Fibroblast of lung (primary cell): Measurements from ENCODE around the gene C1orf115. TPM values are rescaled to one million over a fixed set of nuclear protein-coding genes. Genes with fewer than 3 reads are reported as not detected.

Experiments
- DNase-seq, 2 donors: peaks; one replicate each; pipeline versions ENCODE4 v3.0.0 to v3.0.0-alpha.2; 2010; ENCODE audit warnings: low read depth in 2 of 2
- H2AFZ ChIP-seq: 2 replicates; pipeline ENCODE4 v1.5.1; 2012; ENCODE audit warnings: low read length, control low read depth, inconsistent platforms
- H3K27ac ChIP-seq: 2 replicates; pipeline ENCODE4 v1.5.1; 2011; ENCODE audit warnings: low read length, control low read depth; ENCODE audit not compliant: insufficient read depth
- H3K27me3 ChIP-seq: 2 replicates; pipeline ENCODE4 v1.5.1; 2011; ENCODE audit warnings: mild to moderate bottlenecking, low read length; ENCODE audit not compliant: control insufficient read depth, insufficient read depth
- H3K36me3 ChIP-seq: 2 replicates; pipeline ENCODE4 v1.5.1; 2011; ENCODE audit warnings: low read length; ENCODE audit not compliant: control insufficient read depth, insufficient read depth
- H3K4me1 ChIP-seq: 2 replicates; pipeline ENCODE4 v1.5.1; 2011; ENCODE audit warnings: low read length; ENCODE audit not compliant: control insufficient read depth, insufficient read depth; ENCODE audit errors: extremely low read depth
- H3K4me2 ChIP-seq: 2 replicates; pipeline ENCODE4 v1.5.1; 2011; ENCODE audit warnings: low read length, control low read depth; ENCODE audit not compliant: insufficient read depth; ENCODE audit errors: extremely low read depth
- H3K4me3 ChIP-seq, 4 experiments: fragments of 200-600 bp in 1 of 4; sonication (generic) in 1 of 4; replicated peaks in 1 of 4; 2 replicates each; pipeline ENCODE4 v1.5.1; 2011 to 2016; ENCODE audit warnings: low read length in 4 of 4, low read depth in 3 of 4, mild to moderate bottlenecking in 3 of 4, control low read depth in 2 of 4, inconsistent platforms in 1 of 4, mixed read lengths in 1 of 4; ENCODE audit not compliant: insufficient read depth in 1 of 4; ENCODE audit errors: control extremely low read depth in 1 of 4
- H3K79me2 ChIP-seq: 2 replicates; pipeline ENCODE4 v1.5.1; 2012; ENCODE audit warnings: mild to moderate bottlenecking, low read length, inconsistent platforms; ENCODE audit not compliant: control insufficient read depth, insufficient read depth
- H3K9ac ChIP-seq: 2 replicates; pipeline ENCODE4 v1.5.1; 2011; ENCODE audit warnings: mild to moderate bottlenecking, low read length, control low read depth; ENCODE audit not compliant: insufficient read depth
- H3K9me3 ChIP-seq: 2 replicates; pipeline ENCODE4 v1.5.1; 2012; ENCODE audit warnings: low read depth, low read length; ENCODE audit not compliant: control insufficient read depth, insufficient read depth
- H4K20me1 ChIP-seq: 2 replicates; pipeline ENCODE4 v1.5.1; 2011; ENCODE audit warnings: low read length; ENCODE audit not compliant: control insufficient read depth, insufficient read depth; ENCODE audit errors: extremely low read depth
- CTCF ChIP-seq, 2 donors: IDR thresholded peaks in 1 of 2; conservative IDR thresholded peaks in 1 of 2; 1 replicate in 1 of 2; 2 replicates in 1 of 2; pipeline ENCODE4 v1.5.1; 2011 to 2012; ENCODE audit warnings: low read length in 2 of 2, control low read depth in 1 of 2, inconsistent platforms in 1 of 2, low read depth in 1 of 2, mild to moderate bottlenecking in 1 of 2
- EZH2 ChIP-seq: IDR thresholded peaks from 2 replicates; pipeline ENCODE4 v1.5.1; 2012; ENCODE audit warnings: low read length, control low read depth, mild to moderate bottlenecking; ENCODE audit errors: missing control alignments
- polyA plus RNA-seq, 2 donors: library from polyadenylated mRNA; depleted of rRNA in 1 of 2; stranded (reverse) in 1 of 2; unstranded in 1 of 2; fragments of >200 nt; gene quantifications; 2 replicates each; pipeline ENCODE4 v1.2.1, GENCODE V29; 2011 to 2012; ENCODE audit warnings: missing spikeins in 1 of 2
- total RNA-seq: library from RNA; depleted of rRNA; stranded (reverse); fragments of >200 nt; gene quantifications from 2 replicates; pipeline ENCODE4 v1.2.1, GENCODE V29; 2014

Gene C1orf115
- total and polyA plus RNA-seq, 2 donors (not counting 1 experiment from before 2014, with no cell fraction given): 2.2 to 3.3 TPM

- no peak overlapping the region for H3K27ac ChIP-seq
- no peaks in the 10 kb centered on the region for H3K4me1 ChIP-seq
- no peak overlapping the region for H3K4me3 ChIP-seq
- H3K79me2 ChIP-seq: no peaks in the 10 kb centered on the region
- no peak overlapping the region for H3K4me2 ChIP-seq
- H2AFZ ChIP-seq: no peak overlapping the region
- H3K9ac ChIP-seq: no peak overlapping the region
- no peak for DNase-seq
- no peak for TF ChIP-seq EZH2
- TF ChIP-seq CTCF (conservative IDR thresholded peaks at IDR 0.05 in 1 of 2, IDR thresholded peaks at IDR 0.05 in 1 of 2; ENCODE audit: low read depth in 1 of 2, low read length in 2 of 2): no peak
- H3K27me3 ChIP-seq: no peaks in the 10 kb centered on the region
- no peaks in the 10 kb centered on the region for H3K9me3 ChIP-seq
- no peaks in the 10 kb centered on the region for H4K20me1 ChIP-seq
- no peaks in the 10 kb centered on the region for H3K36me3 ChIP-seq
These were observed 17.0 kb downstream of the C1orf115 start for GRCh38 chr1:220707160-220707559.

- H3K36me3 ChIP-seq: no peaks in the 10 kb centered on the region
- no peak overlapping the region for H3K4me3 ChIP-seq
- no peak overlapping the region for H3K27ac ChIP-seq
- H3K4me1 ChIP-seq: no peaks in the 10 kb centered on the region
- H3K4me2 ChIP-seq: no peak overlapping the region
- no peak for TF ChIP-seq CTCF (conservative IDR thresholded peaks at IDR 0.05 in 1 of 2, IDR thresholded peaks at IDR 0.05 in 1 of 2; ENCODE audit: low read depth in 1 of 2, low read length in 2 of 2)
- TF ChIP-seq EZH2: no peak
- H2AFZ ChIP-seq: no peak overlapping the region
- H4K20me1 ChIP-seq: no peaks in the 10 kb centered on the region
- no peak for DNase-seq
- H3K9ac ChIP-seq: no peak overlapping the region
- no peaks in the 10 kb centered on the region for H3K9me3 ChIP-seq
- H3K79me2 ChIP-seq: no peaks in the 10 kb centered on the region
- no peaks in the 10 kb centered on the region for H3K27me3 ChIP-seq
These were observed 18.1 kb downstream of the C1orf115 start for GRCh38 chr1:220708244-220708643.

- Histone ChIP-seq H3K27me3 (no peaks in the 10 kb centered on the region), H4K20me1 (no peaks in the 10 kb centered on the region), H2AFZ (no peak overlapping the region), H3K4me3 (no peak overlapping the region), H3K36me3 (no peaks in the 10 kb centered on the region), H3K9ac (no peak overlapping the region), H3K4me2 (no peak overlapping the region), H3K27ac (no peak overlapping the region), H3K79me2 (no peaks in the 10 kb centered on the region), H3K9me3 (no peaks in the 10 kb centered on the region), H3K4me1 (no peaks in the 10 kb centered on the region)
- DNase-seq: no peak
- no peak for TF ChIP-seq CTCF (conservative IDR thresholded peaks at IDR 0.05 in 1 of 2, IDR thresholded peaks at IDR 0.05 in 1 of 2; ENCODE audit: low read depth in 1 of 2, low read length in 2 of 2)
- TF ChIP-seq EZH2: no peak
These were observed 19.0 kb downstream of the C1orf115 start for GRCh38 chr1:220708936-220709801.
